ENCODE measurements around the gene FBXL13.
"Not testable (repeated sequence)": the region's sequence is repeated elsewhere in the genome, so short reads cannot be mapped to it uniquely, and the experiment has no call there.

The FBXL13 gene

GRCh38 chr7:102763295-102763905 is 311.2 kb downstream of the FBXL13 start:
- DNase-seq (ENCODE audit: low spot score) = not testable (repeated sequence)

Small RNA genes lying within 50 kb of the gene (small RNA-seq; reads per million reads assigned to genes)
- 0 reads per million in 2 experiments for gene RNU6-1136P

All from SK-N-DZ (cell line).